Measurements from ENCODE around the gene UBE2J2.
"Not testable (repeated sequence)": the region's sequence is repeated elsewhere in the genome, so short reads cannot be mapped to it uniquely, and the experiment has no call there.

The UBE2J2 gene

GRCh38 chr1:1256956-1257871 lies 16.4 kb downstream of the UBE2J2 start:
- TF ChIP-seq CTCF (IDR thresholded peaks at IDR 0.05; ENCODE audit: extremely low read depth, missing control alignments), result no peak
- DNase-seq (ENCODE audit: low spot score), result no peak

GRCh38 chr1:1255611-1256010 lies 18.0 kb downstream of the UBE2J2 start:
- no peak for DNase-seq (ENCODE audit: low spot score)
- no peak for TF ChIP-seq CTCF (IDR thresholded peaks at IDR 0.05; ENCODE audit: extremely low read depth, missing control alignments)

- TF ChIP-seq CTCF (IDR thresholded peaks at IDR 0.05; ENCODE audit: extremely low read depth, missing control alignments), result no peak
- no peak for DNase-seq (ENCODE audit: low spot score)
Observed at GRCh38 chr1:1255078-1255477, 18.6 kb downstream of the UBE2J2 start.

GRCh38 chr1:1254667-1254998 lies 19.0 kb downstream of the UBE2J2 start:
- TF ChIP-seq CTCF (IDR thresholded peaks at IDR 0.05; ENCODE audit: extremely low read depth, missing control alignments), result no peak
- no peak for DNase-seq (ENCODE audit: low spot score)

- no peak for TF ChIP-seq CTCF (IDR thresholded peaks at IDR 0.05; ENCODE audit: extremely low read depth, missing control alignments)
- no peak for DNase-seq (ENCODE audit: low spot score)
Observed at GRCh38 chr1:1253972-1254666, 19.5 kb downstream of the UBE2J2 start.

GRCh38 chr1:1253314-1253713 lies 20.3 kb downstream of the UBE2J2 start:
- TF ChIP-seq CTCF (IDR thresholded peaks at IDR 0.05; ENCODE audit: extremely low read depth, missing control alignments), result no peak

GRCh38 chr1:1250786-1251284 lies 22.8 kb downstream of the UBE2J2 start:
- peak; percentile 87 for DNase-seq (ENCODE audit: low spot score)
- no peak for TF ChIP-seq CTCF (IDR thresholded peaks at IDR 0.05; ENCODE audit: extremely low read depth, missing control alignments)

More at GRCh38 chr1:1253314-1253713, 20.3 kb downstream of the UBE2J2 start:
- DNase-seq (ENCODE audit: low spot score), result no peak

GRCh38 chr1:1248009-1248913 lies 25.4 kb downstream of the UBE2J2 start:
- not testable (repeated sequence) for DNase-seq (ENCODE audit: low spot score)
